ENCODE results near the gene CDH4.

DNA sequence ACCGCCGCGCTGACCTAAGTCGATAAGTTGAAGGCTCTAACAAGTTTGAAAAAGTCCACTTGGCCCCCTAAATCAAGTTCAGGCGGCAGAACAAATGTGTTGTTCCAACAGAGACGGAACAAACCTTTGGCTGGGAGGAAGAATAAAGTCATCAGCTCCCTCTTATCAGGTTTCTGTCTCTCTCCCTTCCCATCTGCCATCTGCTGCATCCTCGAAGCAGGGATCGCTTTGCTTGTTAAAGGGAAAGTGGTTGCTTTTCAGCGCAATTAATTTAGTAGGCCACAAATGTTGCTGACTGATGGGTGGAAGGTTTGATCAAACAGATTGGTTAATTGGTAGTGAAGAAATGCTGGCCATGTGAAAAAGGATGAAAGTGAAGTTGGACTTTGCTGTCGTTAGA is 64.3 kb downstream of the CDH4 start:
- TF ChIP-seq, protein P1, sequence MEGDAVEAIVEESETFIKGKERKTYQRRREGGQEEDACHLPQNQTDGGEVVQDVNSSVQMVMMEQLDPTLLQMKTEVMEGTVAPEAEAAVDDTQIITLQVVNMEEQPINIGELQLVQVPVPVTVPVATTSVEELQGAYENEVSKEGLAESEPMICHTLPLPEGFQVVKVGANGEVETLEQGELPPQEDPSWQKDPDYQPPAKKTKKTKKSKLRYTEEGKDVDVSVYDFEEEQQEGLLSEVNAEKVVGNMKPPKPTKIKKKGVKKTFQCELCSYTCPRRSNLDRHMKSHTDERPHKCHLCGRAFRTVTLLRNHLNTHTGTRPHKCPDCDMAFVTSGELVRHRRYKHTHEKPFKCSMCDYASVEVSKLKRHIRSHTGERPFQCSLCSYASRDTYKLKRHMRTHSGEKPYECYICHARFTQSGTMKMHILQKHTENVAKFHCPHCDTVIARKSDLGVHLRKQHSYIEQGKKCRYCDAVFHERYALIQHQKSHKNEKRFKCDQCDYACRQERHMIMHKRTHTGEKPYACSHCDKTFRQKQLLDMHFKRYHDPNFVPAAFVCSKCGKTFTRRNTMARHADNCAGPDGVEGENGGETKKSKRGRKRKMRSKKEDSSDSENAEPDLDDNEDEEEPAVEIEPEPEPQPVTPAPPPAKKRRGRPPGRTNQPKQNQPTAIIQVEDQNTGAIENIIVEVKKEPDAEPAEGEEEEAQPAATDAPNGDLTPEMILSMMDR (IDR thresholded peaks at IDR 0.05): no peak
- no peak for TF ChIP-seq EZH2 (IDR thresholded peaks at IDR 0.05)

All from neural progenitor cell (in vitro differentiated cells).